HL-60 (cell line): ENCODE results near the gene CNTD1.

Experiments used
- GABPA ChIP-seq: IDR thresholded peaks from 2 replicates; pipeline ENCODE4 v1.6.1; 2012; ENCODE audit warnings: low read depth
- POLR2AphosphoS5 ChIP-seq: IDR thresholded peaks from 2 replicates; pipeline ENCODE4 v1.6.1; 2012; ENCODE audit warnings: low read depth
- SPI1 ChIP-seq: IDR thresholded peaks from 2 replicates; pipeline ENCODE4 v1.6.1; 2012; ENCODE audit warnings: low read depth, mild to moderate bottlenecking, borderline replicate concordance
- TF ChIP-seq, protein P1 (sequence below): IDR thresholded peaks from one replicate; pipeline ENCODE4 v1.5.1; 2011; ENCODE audit warnings: low read length, control low read depth, inconsistent platforms; ENCODE audit not compliant: insufficient read depth
- TF ChIP-seq, protein P2 (sequence below): IDR thresholded peaks from 2 replicates; pipeline ENCODE4 v1.6.1; 2012; ENCODE audit warnings: low read depth; ENCODE audit not compliant: insufficient replicate concordance

DNA sequence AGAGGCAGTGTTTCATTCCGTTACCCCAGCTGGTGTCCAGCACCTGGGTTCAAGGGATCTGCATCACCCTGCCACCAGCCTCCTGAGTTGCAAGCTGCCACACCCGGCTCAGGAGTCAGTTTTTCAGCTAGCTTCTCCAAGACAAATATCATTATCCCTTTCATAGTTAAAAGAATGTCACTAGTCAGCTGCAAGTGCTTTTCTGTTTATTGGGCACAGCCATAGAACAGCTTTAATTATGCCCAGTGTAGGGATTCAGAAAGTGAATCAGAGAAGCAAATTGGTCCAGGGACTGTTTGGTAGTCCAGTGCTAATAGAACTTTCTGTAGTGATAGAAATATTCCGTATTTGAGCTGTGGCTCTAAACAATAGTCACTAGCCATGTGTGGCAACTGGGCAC lies 49.4 kb downstream of the CNTD1 start:
- TF ChIP-seq, protein P1, sequence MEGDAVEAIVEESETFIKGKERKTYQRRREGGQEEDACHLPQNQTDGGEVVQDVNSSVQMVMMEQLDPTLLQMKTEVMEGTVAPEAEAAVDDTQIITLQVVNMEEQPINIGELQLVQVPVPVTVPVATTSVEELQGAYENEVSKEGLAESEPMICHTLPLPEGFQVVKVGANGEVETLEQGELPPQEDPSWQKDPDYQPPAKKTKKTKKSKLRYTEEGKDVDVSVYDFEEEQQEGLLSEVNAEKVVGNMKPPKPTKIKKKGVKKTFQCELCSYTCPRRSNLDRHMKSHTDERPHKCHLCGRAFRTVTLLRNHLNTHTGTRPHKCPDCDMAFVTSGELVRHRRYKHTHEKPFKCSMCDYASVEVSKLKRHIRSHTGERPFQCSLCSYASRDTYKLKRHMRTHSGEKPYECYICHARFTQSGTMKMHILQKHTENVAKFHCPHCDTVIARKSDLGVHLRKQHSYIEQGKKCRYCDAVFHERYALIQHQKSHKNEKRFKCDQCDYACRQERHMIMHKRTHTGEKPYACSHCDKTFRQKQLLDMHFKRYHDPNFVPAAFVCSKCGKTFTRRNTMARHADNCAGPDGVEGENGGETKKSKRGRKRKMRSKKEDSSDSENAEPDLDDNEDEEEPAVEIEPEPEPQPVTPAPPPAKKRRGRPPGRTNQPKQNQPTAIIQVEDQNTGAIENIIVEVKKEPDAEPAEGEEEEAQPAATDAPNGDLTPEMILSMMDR, result no peak
- TF ChIP-seq POLR2AphosphoS5 (no peak), GABPA (no peak), SPI1 (no peak)
- TF ChIP-seq, protein P2, sequence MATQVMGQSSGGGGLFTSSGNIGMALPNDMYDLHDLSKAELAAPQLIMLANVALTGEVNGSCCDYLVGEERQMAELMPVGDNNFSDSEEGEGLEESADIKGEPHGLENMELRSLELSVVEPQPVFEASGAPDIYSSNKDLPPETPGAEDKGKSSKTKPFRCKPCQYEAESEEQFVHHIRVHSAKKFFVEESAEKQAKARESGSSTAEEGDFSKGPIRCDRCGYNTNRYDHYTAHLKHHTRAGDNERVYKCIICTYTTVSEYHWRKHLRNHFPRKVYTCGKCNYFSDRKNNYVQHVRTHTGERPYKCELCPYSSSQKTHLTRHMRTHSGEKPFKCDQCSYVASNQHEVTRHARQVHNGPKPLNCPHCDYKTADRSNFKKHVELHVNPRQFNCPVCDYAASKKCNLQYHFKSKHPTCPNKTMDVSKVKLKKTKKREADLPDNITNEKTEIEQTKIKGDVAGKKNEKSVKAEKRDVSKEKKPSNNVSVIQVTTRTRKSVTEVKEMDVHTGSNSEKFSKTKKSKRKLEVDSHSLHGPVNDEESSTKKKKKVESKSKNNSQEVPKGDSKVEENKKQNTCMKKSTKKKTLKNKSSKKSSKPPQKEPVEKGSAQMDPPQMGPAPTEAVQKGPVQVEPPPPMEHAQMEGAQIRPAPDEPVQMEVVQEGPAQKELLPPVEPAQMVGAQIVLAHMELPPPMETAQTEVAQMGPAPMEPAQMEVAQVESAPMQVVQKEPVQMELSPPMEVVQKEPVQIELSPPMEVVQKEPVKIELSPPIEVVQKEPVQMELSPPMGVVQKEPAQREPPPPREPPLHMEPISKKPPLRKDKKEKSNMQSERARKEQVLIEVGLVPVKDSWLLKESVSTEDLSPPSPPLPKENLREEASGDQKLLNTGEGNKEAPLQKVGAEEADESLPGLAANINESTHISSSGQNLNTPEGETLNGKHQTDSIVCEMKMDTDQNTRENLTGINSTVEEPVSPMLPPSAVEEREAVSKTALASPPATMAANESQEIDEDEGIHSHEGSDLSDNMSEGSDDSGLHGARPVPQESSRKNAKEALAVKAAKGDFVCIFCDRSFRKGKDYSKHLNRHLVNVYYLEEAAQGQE, result no peak
